Testis (tissue), 3 donors: ENCODE results near the gene MIF4GD. TPM values are rescaled to one million over a fixed set of nuclear protein-coding genes. Genes with fewer than 3 reads are reported as not detected.

ENCODE experiments used
- DNase-seq: peaks from one replicate; pipeline ENCODE4 v3.0.0-alpha.2; 2019
- H3K27ac ChIP-seq, 2 donors: fragments of 200-600 bp; sonication (generic); one replicate each; pipeline ENCODE4 v1.5.1; 2019
- H3K27me3 ChIP-seq: fragments of 200-600 bp; sonication (generic); one replicate; pipeline ENCODE4 v1.5.1; 2019
- H3K36me3 ChIP-seq: fragments of 200-600 bp; sonication (generic); one replicate; pipeline ENCODE4 v1.5.1; 2017; ENCODE audit warnings: low read depth; ENCODE audit errors: missing control alignments
- H3K4me1 ChIP-seq: fragments of 200-600 bp; sonication (generic); one replicate; pipeline ENCODE4 v1.5.1; 2019
- H3K4me3 ChIP-seq, 2 donors: fragments of 200-600 bp; sonication (generic); one replicate each; pipeline ENCODE4 v1.5.1; 2017 to 2019
- H3K9me3 ChIP-seq: fragments of 200-600 bp; sonication (generic); one replicate; pipeline ENCODE4 v1.5.1; 2017
- POLR2A ChIP-seq: fragments of 450-650 bp; IDR thresholded peaks from one replicate; pipeline ENCODE4 v1.6.1; 2017; ENCODE audit warnings: antibody characterized with exemption, mild to moderate bottlenecking, moderate library complexity
- WGBS, 2 donors: methylation state at CpG; one replicate each; pipeline ENCODE4 v1.1.5; 2018; 5-methylcytosine and 5-hydroxymethylcytosine counted together
- intact Hi-C: fragments of 100-400 bp; cut with DNase I; formaldehyde crosslinking; loops from one replicate; pipeline ENCODE4 v1.15.1; 2023; ENCODE audit warnings: low total_unique reads
- polyA plus RNA-seq: library from polyadenylated mRNA; stranded (reverse); fragments of 350-450 nt; fragmentation: Illumina TruSeq; extraction: RNeasy Lipid Tissue Mini Kit (QIAGEN cat#74804); gene quantifications from one replicate; pipeline ENCODE4 v1.2.3, GENCODE V29; 2014; ENCODE audit warnings: low read depth, low replicate concordance; ENCODE audit not compliant: insufficient read depth
- total RNA-seq, 2 donors: library from RNA; depleted of rRNA; stranded (reverse); fragments of >200 nt; gene quantifications; one replicate each; pipeline ENCODE4 v1.2.3, GENCODE V29; 2016
- TF ChIP-seq, protein P1 (sequence below), 3 experiments: fragments of 450-650 bp in 2 of 3; fragments of 200-600 bp in 1 of 3; sonication (generic) in 1 of 3; IDR thresholded peaks; one replicate each; pipeline ENCODE4 v1.5.1; 2016 to 2019; ENCODE audit warnings: antibody characterized with exemption in 3 of 3, mild to moderate bottlenecking in 2 of 3, moderate library complexity in 1 of 3

MIF4GD gene
- total and polyA plus RNA-seq, 3 donors from 2014 or later = 34.5 to 37.1 (median 35.3) TPM

DNA sequence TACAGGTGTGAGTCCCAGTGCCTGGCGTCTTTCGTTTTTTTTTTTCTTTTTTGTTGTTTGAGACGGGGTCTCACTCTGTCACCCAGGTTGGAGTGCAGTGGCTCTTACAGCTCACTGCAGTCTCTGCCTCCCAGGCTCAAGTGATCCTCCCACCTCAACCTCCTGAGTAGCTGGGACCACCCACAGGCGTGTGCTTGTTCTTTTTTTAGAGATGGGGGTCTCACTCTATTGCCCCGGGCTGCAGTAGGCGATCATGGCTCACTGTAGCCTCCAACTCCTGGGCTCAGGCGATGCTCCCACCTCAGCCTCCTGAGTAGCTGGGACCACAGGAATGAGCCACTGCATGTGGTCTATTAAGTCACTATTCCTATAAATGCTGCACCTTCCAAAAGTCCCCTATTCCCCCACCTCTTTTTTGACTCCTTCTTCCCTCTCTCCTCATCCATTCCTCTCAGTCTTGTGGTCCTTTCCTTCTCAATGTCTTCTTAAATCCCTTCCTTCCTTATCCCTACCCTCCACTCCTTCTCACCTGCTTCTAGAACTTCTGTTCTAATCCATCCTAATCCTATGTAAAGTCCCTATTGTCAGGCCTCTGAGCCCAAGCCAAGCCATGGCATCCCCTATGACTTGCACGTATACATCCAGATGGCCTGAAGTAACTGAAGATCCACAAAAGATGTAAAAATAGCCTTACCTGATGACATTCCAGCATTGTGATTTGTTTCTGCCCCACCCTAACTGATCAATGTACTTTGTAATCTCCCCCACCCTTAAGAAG is 18.8 kb downstream of the MIF4GD start:
- 84 to 92% methylated on average over 6 to 8 of the region's 8 CpGs for WGBS, 2 donors
- no peak for DNase-seq
- Histone ChIP-seq H3K4me1 (no peaks in the 10 kb centered on the region), H3K27me3 (no peaks in the 10 kb centered on the region), H3K9me3 (no peaks in the 10 kb centered on the region), H3K27ac (no peak overlapping the region), H3K36me3 (no peaks in the 10 kb centered on the region), H3K4me3 (no peak overlapping the region)
- TF ChIP-seq, protein P1, sequence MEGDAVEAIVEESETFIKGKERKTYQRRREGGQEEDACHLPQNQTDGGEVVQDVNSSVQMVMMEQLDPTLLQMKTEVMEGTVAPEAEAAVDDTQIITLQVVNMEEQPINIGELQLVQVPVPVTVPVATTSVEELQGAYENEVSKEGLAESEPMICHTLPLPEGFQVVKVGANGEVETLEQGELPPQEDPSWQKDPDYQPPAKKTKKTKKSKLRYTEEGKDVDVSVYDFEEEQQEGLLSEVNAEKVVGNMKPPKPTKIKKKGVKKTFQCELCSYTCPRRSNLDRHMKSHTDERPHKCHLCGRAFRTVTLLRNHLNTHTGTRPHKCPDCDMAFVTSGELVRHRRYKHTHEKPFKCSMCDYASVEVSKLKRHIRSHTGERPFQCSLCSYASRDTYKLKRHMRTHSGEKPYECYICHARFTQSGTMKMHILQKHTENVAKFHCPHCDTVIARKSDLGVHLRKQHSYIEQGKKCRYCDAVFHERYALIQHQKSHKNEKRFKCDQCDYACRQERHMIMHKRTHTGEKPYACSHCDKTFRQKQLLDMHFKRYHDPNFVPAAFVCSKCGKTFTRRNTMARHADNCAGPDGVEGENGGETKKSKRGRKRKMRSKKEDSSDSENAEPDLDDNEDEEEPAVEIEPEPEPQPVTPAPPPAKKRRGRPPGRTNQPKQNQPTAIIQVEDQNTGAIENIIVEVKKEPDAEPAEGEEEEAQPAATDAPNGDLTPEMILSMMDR (IDR thresholded peaks at IDR 0.05) = no peak
- no peak for TF ChIP-seq POLR2A
- intact Hi-C loops = no loop called here

DNA sequence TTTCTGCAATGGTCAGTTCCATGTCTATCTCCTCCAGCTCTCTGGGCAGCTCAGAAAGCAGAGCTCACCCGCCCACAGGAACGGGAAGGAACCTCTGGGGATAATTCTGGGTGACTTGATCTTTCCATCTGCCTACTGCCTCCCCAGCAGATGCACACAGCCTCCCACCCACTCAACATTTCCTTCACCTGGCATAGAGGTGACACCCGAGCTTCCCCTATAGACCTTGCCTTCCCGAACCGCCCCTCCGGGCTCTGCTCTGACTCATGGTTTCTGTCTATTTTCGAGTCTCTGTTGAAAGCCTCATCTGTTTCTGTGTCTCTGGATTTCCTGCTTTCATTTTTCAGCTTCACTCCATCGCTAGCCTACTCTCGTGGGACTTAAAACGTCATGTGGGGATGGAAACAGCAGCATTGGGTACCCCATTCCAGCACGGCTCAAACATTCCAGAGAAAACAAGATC is 21.0 kb downstream of the MIF4GD start:
- WGBS, 2 donors = 54 to 64% methylated on average over 11 of the region's 11 CpGs
- Histone ChIP-seq H3K27ac (peak overlapping the region in 1 of 2 donors; percentile 53), H3K4me3 (no peak overlapping the region), H3K27me3 (no peaks in the 10 kb centered on the region), H3K9me3 (no peaks in the 10 kb centered on the region), H3K36me3 (no peaks in the 10 kb centered on the region), H3K4me1 (no peaks in the 10 kb centered on the region)
- intact Hi-C loops = no loop called here
- DNase-seq = no peak
- TF ChIP-seq, protein P1 (IDR thresholded peaks at IDR 0.05) = no peak
- no peak for TF ChIP-seq POLR2A

DNA sequence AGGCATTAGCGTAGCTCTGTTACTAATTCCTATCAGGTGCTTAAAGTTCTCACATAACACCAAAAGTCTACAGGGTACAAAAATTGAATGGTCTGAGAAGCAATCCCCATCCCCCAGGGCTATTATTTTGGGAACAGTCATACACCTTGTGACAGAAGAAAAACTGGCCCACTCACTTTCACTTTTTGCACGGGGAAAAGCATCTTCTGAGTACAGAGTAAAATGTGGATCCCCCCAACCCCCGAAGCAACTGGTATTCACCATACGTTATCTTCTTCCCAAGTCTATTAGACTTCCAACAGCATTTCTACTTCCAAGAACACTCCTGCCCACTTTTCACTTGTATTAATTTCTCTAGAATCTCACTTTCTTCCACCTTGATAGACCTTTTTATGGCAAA is 21.5 kb downstream of the MIF4GD start:
- Histone ChIP-seq H3K4me3 (no peak overlapping the region), H3K9me3 (no peaks in the 10 kb centered on the region), H3K27me3 (no peaks in the 10 kb centered on the region), H3K27ac (no peak overlapping the region), H3K36me3 (no peaks in the 10 kb centered on the region), H3K4me1 (no peaks in the 10 kb centered on the region)
- intact Hi-C loops = no loop called here
- no peak for DNase-seq
- TF ChIP-seq POLR2A = no peak
- TF ChIP-seq, protein P1 (IDR thresholded peaks at IDR 0.05) = no peak
- 67 to 75% methylated on average over 4 of the region's 4 CpGs for WGBS, 2 donors

DNA sequence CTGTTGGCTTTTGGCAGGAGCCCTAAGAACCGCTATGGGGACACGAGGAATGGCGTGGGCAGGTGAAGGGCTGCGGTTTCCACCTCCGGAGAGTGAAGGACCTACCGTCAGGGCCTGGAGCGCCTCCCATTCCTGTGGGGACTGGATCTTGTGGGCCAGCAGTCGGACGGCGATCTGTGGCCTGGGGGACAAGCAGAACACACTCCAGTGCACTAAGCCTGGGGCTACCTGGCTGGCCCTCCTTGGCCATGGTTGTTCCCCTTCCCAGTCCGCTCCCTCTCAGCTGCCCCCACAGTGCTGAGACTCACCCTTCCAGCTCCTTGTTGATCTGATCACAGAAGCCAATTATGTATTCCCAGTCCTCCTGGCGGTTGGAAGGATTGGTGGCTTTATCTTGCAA is 24.6 kb downstream of the MIF4GD start:
- Histone ChIP-seq H3K4me1 (no peaks in the 10 kb centered on the region), H3K27ac (no peak overlapping the region), H3K36me3 (peaks cover 2% of the 10 kb centered on the region), H3K9me3 (no peaks in the 10 kb centered on the region), H3K27me3 (no peaks in the 10 kb centered on the region), H3K4me3 (no peak overlapping the region)
- no peak for DNase-seq
- TF ChIP-seq, protein P1 (IDR thresholded peaks at IDR 0.05) = no peak
- no peak for TF ChIP-seq POLR2A
- intact Hi-C loops = no loop called here
- whole genome bisulfite sequencing, 2 donors = 89 to 93% methylated on average over 1 to 12 of the region's 12 CpGs

DNA sequence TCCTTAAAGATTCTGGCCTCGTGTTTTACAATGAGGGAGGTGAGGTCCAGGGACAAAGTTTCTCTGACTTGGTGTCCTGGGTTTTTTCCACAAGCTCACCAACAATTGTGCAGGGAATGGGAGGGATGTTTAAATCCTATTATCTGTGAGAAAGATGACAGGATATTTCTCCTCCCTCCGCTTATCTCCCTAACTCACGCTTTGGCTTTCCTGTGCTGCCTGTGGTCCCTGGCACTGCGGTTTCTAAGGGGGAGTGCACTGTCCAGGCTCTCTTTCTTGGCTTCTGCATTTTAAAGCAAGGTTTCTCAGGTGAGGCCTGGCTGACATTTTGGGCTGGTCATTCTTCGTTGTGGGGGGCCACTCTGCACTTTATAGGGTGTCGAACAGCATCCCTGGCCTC is 26.0 kb downstream of the MIF4GD start:
- Histone ChIP-seq H3K4me1 (peaks cover 10% of the 10 kb centered on the region), H3K27me3 (no peaks in the 10 kb centered on the region), H3K9me3 (no peaks in the 10 kb centered on the region), H3K27ac (no peak overlapping the region), H3K4me3 (no peak overlapping the region), H3K36me3 (peaks cover 2% of the 10 kb centered on the region)
- intact Hi-C loops = no loop called here
- 88 to 90% methylated on average over 6 of the region's 6 CpGs for WGBS, 2 donors
- TF ChIP-seq, protein P1 (IDR thresholded peaks at IDR 0.05) = no peak
- no peak for TF ChIP-seq POLR2A
- DNase-seq = no peak
